Chondrocyte (in vitro differentiated cells): ENCODE data around the gene GPR135. TPM values are rescaled to one million over a fixed set of nuclear protein-coding genes. Genes with fewer than 3 reads are reported as not detected.

Source experiments
- DNase-seq: peaks from one replicate; pipeline ENCODE4 v3.0.0; 2021; ENCODE audit warnings: mixed read lengths, low spot score
- H3K27ac Mint-ChIP-seq: one replicate; pipeline ENCODE4 v1.8.0; 2021; ENCODE audit warnings: mild to moderate bottlenecking, moderate library complexity, mixed read lengths; ENCODE audit not compliant: unreplicated experiment
- H3K27me3 Mint-ChIP-seq: 2 replicates; pipeline ENCODE4 v1.8.0; 2021; ENCODE audit warnings: low read depth, mixed read lengths
- H3K36me3 Mint-ChIP-seq: 2 replicates; pipeline ENCODE4 v1.8.0; 2021; ENCODE audit warnings: low read depth, mixed read lengths
- H3K4me1 Mint-ChIP-seq: 2 replicates; pipeline ENCODE4 v1.8.0; 2021; ENCODE audit warnings: low read depth, mild to moderate bottlenecking, mixed read lengths
- H3K4me3 Mint-ChIP-seq: one replicate; pipeline ENCODE4 v1.8.0; 2021; ENCODE audit warnings: mild to moderate bottlenecking, moderate library complexity, mixed read lengths; ENCODE audit not compliant: unreplicated experiment
- H3K9me3 Mint-ChIP-seq: 2 replicates; pipeline ENCODE4 v1.8.0; 2021; ENCODE audit warnings: low read depth, mixed read lengths
- total RNA-seq: library from RNA; stranded (reverse); gene quantifications from 3 replicates; pipeline ENCODE4 v1.2.1, GENCODE V29; 2021
- TF ChIP-seq, protein P1 (sequence below): fragments of 200-600 bp; sonication (generic); IDR thresholded peaks from 2 replicates; pipeline ENCODE4 v1.5.0; 2021; ENCODE audit warnings: antibody characterized with exemption, mild to moderate bottlenecking, moderate library complexity

Gene GPR135
- total RNA-seq, 1 donor from 2014 or later: 4.0 TPM

DNA sequence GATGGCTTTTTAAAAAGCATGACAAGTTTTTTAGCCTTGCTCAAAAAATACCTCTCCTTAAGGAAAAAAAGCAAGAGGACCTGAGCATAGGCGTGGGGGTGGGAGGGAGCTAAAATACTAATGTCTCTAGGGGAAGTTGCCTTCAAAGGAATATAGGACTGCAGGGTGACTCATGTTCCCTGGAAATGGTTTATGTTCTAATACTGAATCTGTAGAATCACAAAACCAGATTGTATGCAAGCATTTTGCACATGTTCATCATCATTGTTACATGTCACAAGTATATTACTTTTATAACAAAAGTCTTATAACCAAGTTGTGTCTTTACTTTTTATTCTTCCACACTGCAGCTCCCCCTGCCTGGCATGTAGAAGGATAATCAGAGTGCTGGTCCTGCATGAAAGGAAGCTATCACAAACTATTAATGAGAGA lies 36.6 kb downstream of the GPR135 start:
- no peaks in the 10 kb centered on the region for H3K27me3 Mint-ChIP-seq
- H3K4me3 Mint-ChIP-seq: no peak overlapping the region
- TF ChIP-seq, protein P1, sequence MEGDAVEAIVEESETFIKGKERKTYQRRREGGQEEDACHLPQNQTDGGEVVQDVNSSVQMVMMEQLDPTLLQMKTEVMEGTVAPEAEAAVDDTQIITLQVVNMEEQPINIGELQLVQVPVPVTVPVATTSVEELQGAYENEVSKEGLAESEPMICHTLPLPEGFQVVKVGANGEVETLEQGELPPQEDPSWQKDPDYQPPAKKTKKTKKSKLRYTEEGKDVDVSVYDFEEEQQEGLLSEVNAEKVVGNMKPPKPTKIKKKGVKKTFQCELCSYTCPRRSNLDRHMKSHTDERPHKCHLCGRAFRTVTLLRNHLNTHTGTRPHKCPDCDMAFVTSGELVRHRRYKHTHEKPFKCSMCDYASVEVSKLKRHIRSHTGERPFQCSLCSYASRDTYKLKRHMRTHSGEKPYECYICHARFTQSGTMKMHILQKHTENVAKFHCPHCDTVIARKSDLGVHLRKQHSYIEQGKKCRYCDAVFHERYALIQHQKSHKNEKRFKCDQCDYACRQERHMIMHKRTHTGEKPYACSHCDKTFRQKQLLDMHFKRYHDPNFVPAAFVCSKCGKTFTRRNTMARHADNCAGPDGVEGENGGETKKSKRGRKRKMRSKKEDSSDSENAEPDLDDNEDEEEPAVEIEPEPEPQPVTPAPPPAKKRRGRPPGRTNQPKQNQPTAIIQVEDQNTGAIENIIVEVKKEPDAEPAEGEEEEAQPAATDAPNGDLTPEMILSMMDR: peak; percentile 81
- no peaks in the 10 kb centered on the region for H3K9me3 Mint-ChIP-seq
- H3K4me1 Mint-ChIP-seq: peaks cover 33% of the 10 kb centered on the region
- DNase-seq: no peak
- peaks cover 3% of the 10 kb centered on the region for H3K36me3 Mint-ChIP-seq
- peak overlapping the region; percentile 83 for H3K27ac Mint-ChIP-seq

DNA sequence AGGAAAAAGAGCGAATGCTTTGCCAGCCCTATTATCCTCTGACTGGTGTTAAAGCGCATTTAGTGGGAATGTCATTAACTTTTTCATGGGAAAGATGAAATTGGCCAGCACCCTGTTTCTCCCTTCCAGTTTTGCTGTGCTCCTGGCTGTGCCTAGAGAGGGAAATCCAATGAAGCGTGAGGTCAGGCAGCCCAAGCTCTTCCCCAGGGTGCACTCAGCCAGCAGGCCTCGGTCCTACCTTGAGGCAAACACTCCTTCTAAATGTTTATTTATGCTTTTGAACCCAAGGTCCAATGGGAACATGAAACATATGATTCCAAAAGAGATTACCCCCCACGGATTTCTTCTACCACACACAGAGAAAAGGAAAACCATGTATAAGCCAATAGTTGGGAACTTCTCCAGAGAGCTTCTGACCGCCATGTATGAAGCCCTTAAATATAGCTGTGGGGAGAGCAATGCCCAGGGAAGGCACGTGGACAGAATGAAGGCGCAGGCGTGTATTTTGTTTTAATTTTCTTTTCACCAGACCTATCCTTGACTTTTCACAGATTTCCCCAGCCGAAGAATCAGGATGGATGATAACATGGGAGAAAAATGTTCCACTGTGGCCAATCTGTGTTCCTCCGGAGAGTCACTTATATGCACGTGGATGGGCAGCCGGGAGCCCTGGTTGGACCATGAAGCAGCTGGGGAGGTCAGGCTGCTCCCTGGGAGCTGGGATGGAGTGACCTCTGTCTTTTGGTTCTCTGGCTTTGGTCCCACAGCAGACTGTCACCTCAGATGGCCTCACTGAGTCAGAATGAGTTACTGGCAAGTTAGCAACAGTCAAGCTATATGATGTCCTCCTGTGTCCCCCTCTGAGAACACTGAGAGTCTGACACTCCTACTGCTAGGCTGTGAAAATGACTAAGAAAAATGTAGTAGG lies 37.3 kb downstream of the GPR135 start:
- Mint-ChIP-seq H3K9me3 (no peaks in the 10 kb centered on the region), H3K27me3 (no peaks in the 10 kb centered on the region), H3K27ac (peak overlapping the region; percentile 83), H3K4me1 (peaks cover 33% of the 10 kb centered on the region), H3K4me3 (no peak overlapping the region), H3K36me3 (peaks cover 3% of the 10 kb centered on the region)
- no peak for DNase-seq
- TF ChIP-seq, protein P1: no peak

DNA sequence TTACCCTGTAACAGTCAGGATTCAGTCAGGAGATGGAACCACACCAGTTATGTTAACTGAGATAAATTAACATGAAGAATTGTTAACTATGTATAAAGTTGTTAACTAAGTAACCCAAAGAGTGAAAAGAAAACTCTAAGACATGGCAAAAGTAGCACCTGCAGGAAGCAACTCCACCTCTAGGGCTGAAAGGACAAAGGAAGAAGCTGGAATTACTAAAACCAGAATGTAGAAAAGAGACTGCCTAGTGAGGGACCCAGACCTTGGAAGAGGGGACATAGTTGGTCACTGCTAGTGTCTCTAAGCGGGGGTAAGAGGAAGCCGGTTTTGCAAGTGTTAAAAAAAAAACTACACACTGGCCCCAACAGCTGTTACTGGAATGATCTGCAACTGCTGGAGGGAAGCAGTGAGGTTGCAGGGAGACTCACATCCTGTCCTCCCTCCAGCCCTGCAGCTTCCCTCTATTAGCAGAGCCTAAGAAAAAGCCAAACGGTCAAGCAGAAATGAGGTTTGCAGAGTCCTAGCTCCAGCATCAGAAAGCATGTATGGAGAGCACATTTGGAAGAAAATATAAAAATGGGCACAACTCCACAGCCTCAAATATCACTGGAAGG lies 39.8 kb downstream of the GPR135 start:
- Mint-ChIP-seq H3K27ac (no peak overlapping the region), H3K36me3 (peaks cover 4% of the 10 kb centered on the region), H3K4me3 (no peak overlapping the region), H3K4me1 (peaks cover 33% of the 10 kb centered on the region), H3K9me3 (no peaks in the 10 kb centered on the region), H3K27me3 (no peaks in the 10 kb centered on the region)
- TF ChIP-seq, protein P1: peak; percentile 28
- no peak for DNase-seq

DNA sequence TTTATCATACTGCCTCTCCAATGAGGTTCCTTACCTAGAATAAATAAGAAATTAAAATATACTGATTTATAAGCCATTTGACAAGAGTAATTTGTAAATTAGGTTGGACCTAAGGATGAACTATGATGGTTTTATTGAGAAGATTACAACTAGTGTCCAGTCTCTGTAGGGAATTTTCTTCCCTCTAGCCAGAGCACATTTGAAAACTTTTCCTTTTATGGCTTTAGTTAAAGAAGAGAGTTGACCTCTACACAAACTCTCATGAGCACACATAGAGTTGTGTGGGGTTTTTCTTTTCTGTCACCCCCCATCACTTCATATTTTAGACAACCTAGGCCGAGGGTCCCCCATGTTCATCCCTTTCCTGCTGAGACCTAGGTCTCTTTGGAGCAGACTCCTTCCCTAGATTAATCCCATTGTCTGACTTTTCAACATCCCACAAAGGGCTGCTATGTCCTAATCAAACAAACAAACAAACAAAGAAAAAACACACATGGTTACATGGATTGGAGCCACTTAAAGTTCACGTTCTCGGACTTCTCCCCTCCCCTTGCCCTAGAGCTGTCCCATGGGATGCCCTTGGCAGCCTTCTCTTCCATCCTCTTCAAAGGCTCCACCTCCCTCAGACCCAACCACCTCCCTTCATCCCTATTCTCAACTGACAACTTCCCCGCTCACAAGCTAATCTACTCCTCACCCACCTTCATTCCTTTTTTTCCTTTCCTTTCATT lies 40.7 kb downstream of the GPR135 start:
- H3K27ac Mint-ChIP-seq: no peak overlapping the region
- H3K9me3 Mint-ChIP-seq: no peaks in the 10 kb centered on the region
- peaks cover 4% of the 10 kb centered on the region for H3K36me3 Mint-ChIP-seq
- H3K4me3 Mint-ChIP-seq: no peak overlapping the region
- no peaks in the 10 kb centered on the region for H3K27me3 Mint-ChIP-seq
- TF ChIP-seq, protein P1: no peak
- DNase-seq: no peak
- peaks cover 41% of the 10 kb centered on the region for H3K4me1 Mint-ChIP-seq
